ENCODE data around the gene KCNIP1.

DNA sequence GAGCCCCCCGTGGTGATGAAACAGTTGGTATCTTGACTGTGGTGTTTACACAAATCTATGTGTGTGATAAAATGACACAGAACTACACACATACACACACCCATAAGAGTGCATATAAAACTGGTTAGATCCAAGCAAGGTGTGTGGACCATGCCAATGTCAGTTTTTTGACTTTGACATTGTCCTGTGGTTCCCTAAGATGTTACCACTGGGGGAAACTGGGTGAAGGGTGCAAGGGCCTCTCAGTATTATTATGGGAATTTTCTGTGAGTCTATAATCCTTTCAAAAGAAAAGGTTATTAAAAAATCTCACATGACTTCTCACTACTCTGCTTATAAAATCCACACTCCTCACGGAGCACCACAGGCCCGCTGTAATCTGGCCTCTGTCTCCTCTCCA lies 13.4 kb upstream of the KCNIP1 start:
- no peak for TF ChIP-seq GATA2 (IDR thresholded peaks at IDR 0.05; ENCODE audit: low read depth, low read length)
- TF ChIP-seq GATA3 (IDR thresholded peaks at IDR 0.05; ENCODE audit: low read depth, low read length) = no peak

All from SH-SY5Y (cell line).